Jurkat, Clone E6-1 (cell line): ENCODE measurements around the gene CENPM.

Source experiments
- DNase-seq: peaks from one replicate; pipeline ENCODE4 v3.0.0-alpha.2; 2011; ENCODE audit warnings: low read depth, low spot score
- H3K4me3 ChIP-seq: 2 replicates; pipeline ENCODE4 v1.5.1; 2011; ENCODE audit warnings: mild to moderate bottlenecking, low read length, control low read depth, moderate library complexity

Gene CENPM

DNA sequence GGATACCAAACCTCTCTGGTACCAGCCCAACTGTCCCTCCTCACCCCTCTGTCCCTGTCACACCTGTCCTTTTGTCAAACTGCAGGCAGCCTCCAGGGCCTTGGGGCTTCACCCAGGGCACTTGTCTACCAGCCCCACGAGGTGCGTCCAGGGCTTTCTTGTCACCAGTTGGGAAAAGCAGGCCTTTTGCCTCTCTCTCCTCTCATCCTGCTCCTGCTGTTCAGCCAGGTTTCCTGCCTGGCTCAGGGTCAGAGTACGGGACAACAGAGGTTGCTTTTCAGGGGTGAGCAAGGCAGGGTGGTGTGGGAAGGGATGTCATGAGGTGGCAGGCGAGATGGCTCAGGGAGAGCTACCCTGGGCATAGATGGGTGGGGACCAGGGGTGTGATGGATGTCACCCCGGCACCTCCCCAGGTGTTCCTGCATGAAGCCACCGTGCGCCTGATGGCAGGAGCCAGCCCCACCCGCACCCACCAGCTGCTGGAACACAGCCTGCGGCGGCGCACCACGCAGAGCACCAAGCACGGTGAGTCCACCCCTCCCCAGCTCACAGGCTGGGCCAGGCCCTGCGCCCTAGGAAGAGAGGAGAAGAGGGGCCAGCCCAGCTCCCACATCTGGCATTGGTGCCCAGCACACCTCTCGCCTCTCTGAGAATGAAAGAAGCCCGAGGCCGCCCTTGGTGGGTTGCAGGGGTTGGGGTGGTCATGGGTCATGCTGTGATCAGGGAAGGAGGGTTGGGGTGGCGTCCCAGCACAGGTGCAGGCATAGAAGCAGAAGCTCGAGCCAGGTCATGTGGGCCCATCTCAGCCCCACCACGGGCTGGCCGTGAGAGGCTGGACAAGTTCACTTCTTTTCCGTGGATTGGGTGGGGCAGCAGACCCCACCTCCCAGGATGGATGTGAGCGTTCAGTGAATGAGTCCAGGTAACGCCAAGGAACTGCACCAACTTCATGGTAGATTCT is 42.2 kb downstream of the CENPM start:
- no peak overlapping the region for H3K4me3 ChIP-seq
- no peak for DNase-seq

DNA sequence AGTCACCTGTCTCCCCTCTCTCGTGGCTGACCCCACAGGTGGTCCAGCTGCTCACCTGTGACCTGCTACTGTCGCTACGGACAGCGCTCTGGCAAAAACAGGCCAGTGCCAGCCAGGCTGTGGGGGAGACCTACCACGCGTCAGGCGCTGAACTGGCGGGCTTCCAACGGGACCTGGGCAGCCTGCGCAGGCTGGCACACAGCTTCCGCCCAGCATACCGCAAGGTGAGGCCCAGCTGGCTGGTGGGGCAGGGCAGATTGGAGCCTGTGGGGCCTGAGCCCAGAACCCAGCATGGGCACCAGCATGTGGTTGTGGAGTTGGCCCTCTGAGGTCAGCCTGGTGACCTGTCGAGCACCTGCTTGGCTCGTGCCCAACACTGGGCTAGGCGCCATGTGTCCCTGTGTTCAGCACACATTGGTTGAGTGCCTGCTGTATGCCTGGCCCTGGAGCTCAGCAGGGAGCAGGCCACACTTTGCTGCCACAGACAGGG is 44.0 kb downstream of the CENPM start:
- no peak for DNase-seq
- H3K4me3 ChIP-seq = no peak overlapping the region

- no peak for DNase-seq
- H3K4me3 ChIP-seq = no peak overlapping the region
Measured at GRCh38 chr22:41902016-41902415, 44.9 kb downstream of the CENPM start.

DNA sequence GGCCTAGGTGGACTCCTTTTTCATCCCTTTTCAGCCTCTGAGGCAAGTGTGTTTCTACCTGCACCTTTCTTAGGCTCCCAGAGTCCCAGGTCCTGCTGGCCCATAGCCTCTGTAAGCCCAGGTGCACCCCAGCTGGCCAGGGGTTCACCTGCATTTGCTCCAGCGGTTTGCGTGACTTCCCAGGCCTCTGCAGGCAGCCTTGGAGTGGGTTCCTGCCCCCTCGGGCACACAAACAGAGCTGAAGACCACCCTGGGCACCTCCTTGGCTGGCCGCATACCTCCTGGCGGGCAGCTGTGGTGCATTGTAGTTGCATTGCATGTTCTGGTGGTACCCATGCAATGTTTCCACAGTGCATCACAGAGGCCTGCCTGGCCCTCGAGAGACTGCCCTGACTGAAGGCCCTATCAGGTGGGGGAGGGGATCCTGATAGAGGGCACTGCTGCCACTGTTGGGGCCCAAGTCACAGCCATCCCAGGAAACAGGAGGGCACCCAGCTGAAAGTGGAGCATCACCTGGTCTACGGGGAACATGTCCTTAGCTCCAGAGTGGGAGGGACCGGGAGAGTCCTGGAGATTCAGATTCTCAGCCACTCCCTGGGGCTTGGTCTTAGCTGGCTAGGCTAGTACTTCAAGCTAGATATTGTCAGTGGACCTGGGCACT is 46.2 kb downstream of the CENPM start:
- H3K4me3 ChIP-seq = no peak overlapping the region
- DNase-seq = no peak

DNA sequence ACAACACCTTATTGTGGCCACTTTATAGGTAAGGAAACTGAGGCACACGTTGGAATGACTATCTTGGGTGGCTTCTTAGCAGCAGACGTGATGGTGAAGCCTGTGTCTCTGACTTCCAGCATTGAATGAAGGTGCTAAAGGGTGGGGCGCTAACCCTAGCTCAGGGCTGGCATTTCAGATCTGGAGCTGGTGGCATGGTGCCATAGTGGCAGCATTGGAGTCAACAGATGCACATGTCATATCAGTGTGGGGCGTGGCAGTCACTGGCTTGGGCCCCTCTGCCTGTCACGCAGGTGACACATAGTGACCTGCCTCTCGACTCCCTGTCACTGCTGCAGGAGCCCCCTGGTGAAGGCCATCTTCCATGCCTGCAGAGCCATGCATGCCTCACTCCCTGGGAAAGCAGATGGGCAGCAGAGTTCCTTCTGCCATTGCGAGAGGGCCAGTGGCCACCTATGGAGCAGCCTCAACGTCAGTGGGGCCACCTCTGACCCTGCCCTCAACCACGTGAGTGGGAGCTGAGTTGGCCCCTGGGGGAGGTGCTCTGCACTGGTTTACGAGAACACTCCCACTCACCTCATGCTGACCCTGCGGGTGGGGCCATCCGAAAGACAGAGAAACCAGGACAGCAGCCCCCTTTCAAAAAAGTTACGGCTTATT is 46.8 kb downstream of the CENPM start:
- no peak overlapping the region for H3K4me3 ChIP-seq
- no peak for DNase-seq

GRCh38 chr22:41899110-41899509 is 47.8 kb downstream of the CENPM start:
- H3K4me3 ChIP-seq = no peak overlapping the region
- DNase-seq = no peak

DNA sequence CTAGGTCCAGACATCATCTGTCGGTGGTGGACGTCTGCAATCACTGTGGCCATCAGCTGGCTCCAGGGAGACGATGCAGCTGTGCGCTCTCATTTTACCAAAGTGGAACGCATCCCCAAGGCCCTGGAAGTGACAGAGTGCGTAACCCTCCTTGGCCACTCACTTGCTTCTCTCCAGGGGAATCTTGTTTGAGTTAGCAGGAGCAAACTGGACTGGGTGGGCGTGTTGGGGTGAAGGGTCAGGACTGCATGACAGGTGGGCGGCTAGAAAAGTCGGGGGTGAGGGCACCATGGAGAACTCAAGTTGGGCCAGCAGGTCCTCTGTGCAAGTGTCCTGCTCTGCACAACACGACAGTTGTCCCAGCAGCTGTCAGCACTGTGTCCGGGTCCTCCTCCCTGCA is 48.3 kb downstream of the CENPM start:
- no peak for DNase-seq
- H3K4me3 ChIP-seq = no peak overlapping the region

DNA sequence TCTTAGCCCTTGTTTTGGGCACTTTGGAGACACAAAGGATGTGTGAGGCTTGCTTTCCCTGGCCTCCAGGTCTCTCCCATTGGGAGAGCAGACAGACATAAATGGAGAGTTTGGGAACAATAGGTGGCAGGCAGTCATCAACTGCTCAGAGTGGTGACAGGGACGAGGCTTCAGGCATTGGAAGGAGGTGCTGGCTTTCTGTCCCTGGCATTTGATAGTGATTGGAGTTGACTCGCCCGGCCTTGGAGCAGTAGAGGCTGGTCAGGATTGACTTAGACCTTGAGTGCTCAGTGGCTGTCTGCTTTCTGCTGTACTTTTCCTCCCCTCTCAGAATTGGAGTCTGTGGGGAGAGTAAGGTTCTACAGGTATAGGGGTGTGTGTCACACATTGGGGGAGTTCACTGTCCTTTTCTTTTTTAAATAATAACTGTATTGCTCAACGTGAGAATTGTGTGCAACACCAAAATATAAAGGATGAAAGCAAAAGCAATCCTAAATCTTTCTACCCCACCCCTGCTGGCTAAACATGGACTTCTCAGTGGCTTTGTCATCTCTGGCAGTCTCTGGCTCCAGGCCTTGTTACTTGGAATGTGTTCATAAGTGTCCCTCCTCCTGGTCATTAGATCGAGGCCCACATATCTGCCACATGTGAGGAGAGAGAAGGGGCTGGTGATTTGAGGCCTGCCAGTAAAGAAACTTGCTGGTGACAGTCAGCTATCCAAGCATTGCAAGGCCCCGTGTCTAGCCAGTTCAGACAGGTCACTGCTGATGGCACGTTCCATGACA is 53.2 kb downstream of the CENPM start:
- DNase-seq = no peak
- no peak overlapping the region for H3K4me3 ChIP-seq

GRCh38 chr22:41892721-41893120 is 54.2 kb downstream of the CENPM start:
- H3K4me3 ChIP-seq = no peak overlapping the region
- no peak for DNase-seq

GRCh38 chr22:41891407-41891806 is 55.5 kb downstream of the CENPM start:
- H3K4me3 ChIP-seq = no peak overlapping the region
- no peak for DNase-seq
